MM.1S (cell line): ENCODE data around the gene KCNK2.

ENCODE experiments used
- EZH2 ChIP-seq: fragments of 300-600 bp; sonication (generic); optimal IDR thresholded peaks from 2 replicates; pipeline ENCODE3; 2017; ENCODE audit warnings: low read depth, mild to moderate bottlenecking, antibody characterized with exemption, low read length, mixed read lengths
- TF ChIP-seq, protein P1 (sequence below): fragments of 300-600 bp; sonication (generic); IDR thresholded peaks from 2 replicates; pipeline ENCODE4 v1.5.1; 2016; ENCODE audit warnings: antibody characterized with exemption, low read length, mixed read lengths

GRCh38 chr1:215032911-215033526 is 49.5 kb upstream of the KCNK2 start:
- TF ChIP-seq, protein P1, sequence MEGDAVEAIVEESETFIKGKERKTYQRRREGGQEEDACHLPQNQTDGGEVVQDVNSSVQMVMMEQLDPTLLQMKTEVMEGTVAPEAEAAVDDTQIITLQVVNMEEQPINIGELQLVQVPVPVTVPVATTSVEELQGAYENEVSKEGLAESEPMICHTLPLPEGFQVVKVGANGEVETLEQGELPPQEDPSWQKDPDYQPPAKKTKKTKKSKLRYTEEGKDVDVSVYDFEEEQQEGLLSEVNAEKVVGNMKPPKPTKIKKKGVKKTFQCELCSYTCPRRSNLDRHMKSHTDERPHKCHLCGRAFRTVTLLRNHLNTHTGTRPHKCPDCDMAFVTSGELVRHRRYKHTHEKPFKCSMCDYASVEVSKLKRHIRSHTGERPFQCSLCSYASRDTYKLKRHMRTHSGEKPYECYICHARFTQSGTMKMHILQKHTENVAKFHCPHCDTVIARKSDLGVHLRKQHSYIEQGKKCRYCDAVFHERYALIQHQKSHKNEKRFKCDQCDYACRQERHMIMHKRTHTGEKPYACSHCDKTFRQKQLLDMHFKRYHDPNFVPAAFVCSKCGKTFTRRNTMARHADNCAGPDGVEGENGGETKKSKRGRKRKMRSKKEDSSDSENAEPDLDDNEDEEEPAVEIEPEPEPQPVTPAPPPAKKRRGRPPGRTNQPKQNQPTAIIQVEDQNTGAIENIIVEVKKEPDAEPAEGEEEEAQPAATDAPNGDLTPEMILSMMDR = no peak
- no peak for TF ChIP-seq EZH2
